HL-60 (cell line): ENCODE measurements around the gene ABCD1.

Source experiments
- CTCF ChIP-seq: IDR thresholded peaks from one replicate; pipeline ENCODE4 v1.5.1; 2011; ENCODE audit warnings: low read length, control low read depth, inconsistent platforms; ENCODE audit not compliant: insufficient read depth
- GABPA ChIP-seq: IDR thresholded peaks from 2 replicates; pipeline ENCODE4 v1.6.1; 2012; ENCODE audit warnings: low read depth
- POLR2AphosphoS5 ChIP-seq: IDR thresholded peaks from 2 replicates; pipeline ENCODE4 v1.6.1; 2012; ENCODE audit warnings: low read depth

- TF ChIP-seq POLR2AphosphoS5 (no peak), CTCF (no peak), GABPA (no peak)
Measured at GRCh38 chrX:153728095-153728494, 3.4 kb downstream of the ABCD1 start.
